Gastrocnemius medialis (tissue), 4 donors: ENCODE measurements around the gene ZNF219. TPM values are rescaled to one million over a fixed set of nuclear protein-coding genes. Genes with fewer than 3 reads are reported as not detected.
A peak's percentile ranks its signal among the peaks of the same experiment; 100 is the strongest.

ENCODE experiments used
- ATAC-seq, 2 donors: fragments of 150-250 bp; one replicate each; pipeline ENCODE4 v1.9.1; 2016
- DNase-seq, 2 donors: peaks; one replicate each; pipeline ENCODE4 v3.0.0-alpha.2; 2019
- H3K27ac ChIP-seq, 4 donors: fragments of 200-600 bp; sonication (generic); 1 replicate in 1 of 4; 2 replicates in 3 of 4; pipeline ENCODE4 v1.5.1; 2016 to 2018; ENCODE audit warnings: mild to moderate bottlenecking in 2 of 4, moderate library complexity in 1 of 4
- H3K27me3 ChIP-seq, 3 donors: fragments of 200-600 bp; sonication (generic) in 2 of 3; 1 replicate in 1 of 3; 2 replicates in 2 of 3; pipeline versions ENCODE4 v1.5.1 to v1.6.0; 2016 to 2019; ENCODE audit warnings: mild to moderate bottlenecking in 1 of 3, moderate library complexity in 1 of 3
- H3K36me3 ChIP-seq, 2 donors: fragments of 200-600 bp; sonication (generic) in 1 of 2; one replicate each; pipeline ENCODE4 v1.5.1; 2017 to 2018
- H3K4me1 ChIP-seq, 2 donors: fragments of 200-600 bp; sonication (generic) in 1 of 2; one replicate each; pipeline ENCODE4 v1.5.1; 2016 to 2017; ENCODE audit warnings: mild to moderate bottlenecking in 2 of 2
- H3K4me3 ChIP-seq, 4 donors: fragments of 200-600 bp; sonication (generic) in 3 of 4; 1 replicate in 1 of 4; 2 replicates in 3 of 4; pipeline ENCODE4 v1.5.1; 2016 to 2019; ENCODE audit warnings: mild to moderate bottlenecking in 2 of 4
- H3K9me3 ChIP-seq, 3 donors: fragments of 200-600 bp; sonication (generic) in 2 of 3; 1 replicate in 1 of 3; 2 replicates in 2 of 3; pipeline ENCODE4 v1.5.1; 2016 to 2019
- POLR2A ChIP-seq, 2 donors: fragments of 450-650 bp; IDR thresholded peaks; one replicate each; pipeline ENCODE4 v1.6.1; 2017; ENCODE audit warnings: antibody characterized with exemption in 2 of 2, mild to moderate bottlenecking in 2 of 2, moderate library complexity in 2 of 2
- in situ Hi-C, 4 donors: fragments of 200-750 bp; cut with MboI; loops; one replicate each; pipeline versions ENCODE4 v1.15.0 to v1.8.0; 2017; ENCODE audit warnings: low sequenced_read_pairs in 4 of 4
- intact Hi-C: fragments of 100-400 bp; cut with DNase I; formaldehyde crosslinking; loops from one replicate; pipeline ENCODE4 v1.15.1; 2023; ENCODE audit warnings: low total_unique reads
- total RNA-seq, 4 donors: library from RNA; depleted of rRNA; stranded (reverse); fragments of >200 nt; gene quantifications; one replicate each; pipeline versions ENCODE4 v1.1.0 to v1.2.3, GENCODE V29; 2016
- TF ChIP-seq, protein P1 (sequence below), 5 experiments: fragments of 450-650 bp in 3 of 5; fragments of 200-600 bp in 2 of 5; sonication (generic) in 2 of 5; IDR thresholded peaks in 4 of 5; conservative IDR thresholded peaks in 1 of 5; 1 replicate in 4 of 5; 2 replicates in 1 of 5; pipeline ENCODE4 v1.5.1; 2016 to 2019; ENCODE audit warnings: antibody characterized with exemption in 5 of 5, mild to moderate bottlenecking in 3 of 5, moderate library complexity in 3 of 5

Gene ZNF219
- total RNA-seq, 4 donors from 2014 or later, result 25.9 to 48.9 (median 43.9) TPM

DNA sequence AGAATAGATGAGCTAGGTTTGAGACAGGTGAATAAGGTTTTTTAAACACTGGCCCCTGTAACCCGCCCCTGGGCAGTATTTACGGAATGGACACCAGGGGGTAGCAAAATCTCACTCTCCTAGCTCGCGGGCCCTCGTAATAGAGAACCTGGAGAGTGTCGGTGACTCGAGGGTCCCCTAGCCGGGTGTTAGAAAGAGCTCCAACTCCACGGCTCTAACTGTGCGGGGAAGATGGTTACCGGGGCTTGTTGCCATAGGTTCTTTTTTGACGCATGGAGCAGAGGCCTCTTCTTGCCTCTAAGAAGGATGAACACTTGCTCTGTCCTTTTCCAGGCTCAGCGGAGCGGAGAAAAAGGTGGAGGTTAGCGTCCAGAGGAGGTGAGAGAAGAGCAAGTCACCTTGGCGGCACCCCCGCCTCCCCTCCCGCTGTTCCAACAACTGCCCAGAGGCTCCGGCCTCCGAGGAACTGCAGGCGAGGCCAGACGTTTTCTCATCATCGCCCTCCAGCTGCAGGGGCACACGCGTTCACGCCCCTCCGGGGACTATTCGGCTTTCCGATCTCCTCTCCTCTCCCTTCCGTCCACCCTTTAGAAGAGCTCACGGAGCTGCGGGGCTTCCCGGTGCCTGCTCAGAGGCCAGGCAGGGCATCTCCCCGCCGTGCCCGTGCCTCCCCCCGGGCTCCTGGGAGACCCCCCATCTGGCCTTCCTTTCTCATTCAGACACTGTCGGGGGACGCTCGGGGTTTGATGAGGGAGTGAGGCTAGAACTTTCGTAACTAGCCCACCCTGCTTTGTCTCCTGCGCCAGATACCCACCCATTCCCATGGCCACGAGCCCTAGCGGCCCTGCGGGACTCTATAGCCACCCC, 29.7 kb downstream of the ZNF219 start:
- peak overlapping the region; percentile 68 to 83 (median 74) for H3K4me3 ChIP-seq
- peak overlapping the region; percentile 84 to 91 (median 88) for H3K27ac ChIP-seq
- in situ Hi-C loops (loop anchor here in 2 of 4 donors (5.0 to 25.0 kb wide), 3 partner anchors 34 to 381 kb away; partner anchors contain the start of genes ANG (in 1 of the 2), RNASE4 (in 1 of the 2) and TMEM253 (in 1 of the 2)), intact Hi-C loops (loop anchor here (1.0 kb wide), 1 partner anchor 24 kb away; no protein-coding TSS in a partner anchor)
- H3K4me1 ChIP-seq, result peaks cover 17 to 30% of the 10 kb centered on the region in 2 donors
- DNase-seq (peak in 1 of 2 donors; percentile 56), ATAC-seq (peak; percentile 49 to 51)
- H3K9me3 ChIP-seq, result no peaks in the 10 kb centered on the region
- TF ChIP-seq, protein P1, sequence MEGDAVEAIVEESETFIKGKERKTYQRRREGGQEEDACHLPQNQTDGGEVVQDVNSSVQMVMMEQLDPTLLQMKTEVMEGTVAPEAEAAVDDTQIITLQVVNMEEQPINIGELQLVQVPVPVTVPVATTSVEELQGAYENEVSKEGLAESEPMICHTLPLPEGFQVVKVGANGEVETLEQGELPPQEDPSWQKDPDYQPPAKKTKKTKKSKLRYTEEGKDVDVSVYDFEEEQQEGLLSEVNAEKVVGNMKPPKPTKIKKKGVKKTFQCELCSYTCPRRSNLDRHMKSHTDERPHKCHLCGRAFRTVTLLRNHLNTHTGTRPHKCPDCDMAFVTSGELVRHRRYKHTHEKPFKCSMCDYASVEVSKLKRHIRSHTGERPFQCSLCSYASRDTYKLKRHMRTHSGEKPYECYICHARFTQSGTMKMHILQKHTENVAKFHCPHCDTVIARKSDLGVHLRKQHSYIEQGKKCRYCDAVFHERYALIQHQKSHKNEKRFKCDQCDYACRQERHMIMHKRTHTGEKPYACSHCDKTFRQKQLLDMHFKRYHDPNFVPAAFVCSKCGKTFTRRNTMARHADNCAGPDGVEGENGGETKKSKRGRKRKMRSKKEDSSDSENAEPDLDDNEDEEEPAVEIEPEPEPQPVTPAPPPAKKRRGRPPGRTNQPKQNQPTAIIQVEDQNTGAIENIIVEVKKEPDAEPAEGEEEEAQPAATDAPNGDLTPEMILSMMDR (IDR thresholded peaks at IDR 0.05 in 4 of 5, conservative IDR thresholded peaks at IDR 0.05 in 1 of 5), result peak; percentile 41 to 74 (median 69)
- no peak for TF ChIP-seq POLR2A (IDR thresholded peaks at IDR 0.05)
- H3K36me3 ChIP-seq, result peaks cover 0 to 3% of the 10 kb centered on the region in 2 donors
- no peaks in the 10 kb centered on the region for H3K27me3 ChIP-seq

DNA sequence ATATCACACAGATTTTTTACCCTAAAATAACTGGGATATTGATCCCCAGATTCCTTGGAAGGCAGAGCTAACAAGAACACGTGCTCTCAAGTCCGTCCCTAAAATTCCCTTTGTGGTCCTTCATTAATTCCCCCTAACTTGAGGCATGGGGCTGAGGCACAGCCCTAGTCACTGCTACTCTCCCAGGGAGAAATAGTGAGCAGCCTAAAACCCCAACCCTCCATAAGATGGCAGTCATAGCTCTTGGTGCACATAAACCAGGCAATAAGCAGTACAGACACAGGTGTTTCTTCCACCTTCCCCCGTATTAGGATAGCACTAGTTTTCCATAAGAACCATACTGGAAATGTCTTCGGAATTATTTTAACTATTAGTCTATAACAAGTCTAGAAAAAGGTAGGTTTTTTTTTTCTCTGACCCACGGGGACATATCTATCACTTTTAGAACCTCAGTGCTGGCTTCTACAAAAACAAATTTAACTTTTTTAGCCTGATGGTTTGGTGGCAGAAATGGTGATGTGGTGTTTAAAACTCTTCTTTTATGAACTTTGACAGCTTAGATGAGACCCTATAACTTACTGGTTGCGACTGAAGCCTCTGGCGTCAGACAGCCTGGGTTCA, 31.5 kb downstream of the ZNF219 start:
- Histone ChIP-seq H3K4me1 (peaks cover 13 to 28% of the 10 kb centered on the region in 2 donors), H3K9me3 (no peaks in the 10 kb centered on the region), H3K27ac (no peak overlapping the region), H3K27me3 (no peaks in the 10 kb centered on the region), H3K4me3 (no peak overlapping the region), H3K36me3 (no peaks in the 10 kb centered on the region)
- no peak for TF ChIP-seq POLR2A (IDR thresholded peaks at IDR 0.05)
- TF ChIP-seq, protein P1 (IDR thresholded peaks at IDR 0.05 in 4 of 5, conservative IDR thresholded peaks at IDR 0.05 in 1 of 5), result no peak
- DNase-seq (no peak), ATAC-seq (no peak)
- in situ Hi-C loops, result loop anchor here in 2 of 4 donors (5.0 to 25.0 kb wide), 3 partner anchors 35 to 380 kb away; partner anchors contain the start of genes ANG (in 1 of the 2), RNASE4 (in 1 of the 2) and TMEM253 (in 1 of the 2)
- intact Hi-C loops, result no loop called here

DNA sequence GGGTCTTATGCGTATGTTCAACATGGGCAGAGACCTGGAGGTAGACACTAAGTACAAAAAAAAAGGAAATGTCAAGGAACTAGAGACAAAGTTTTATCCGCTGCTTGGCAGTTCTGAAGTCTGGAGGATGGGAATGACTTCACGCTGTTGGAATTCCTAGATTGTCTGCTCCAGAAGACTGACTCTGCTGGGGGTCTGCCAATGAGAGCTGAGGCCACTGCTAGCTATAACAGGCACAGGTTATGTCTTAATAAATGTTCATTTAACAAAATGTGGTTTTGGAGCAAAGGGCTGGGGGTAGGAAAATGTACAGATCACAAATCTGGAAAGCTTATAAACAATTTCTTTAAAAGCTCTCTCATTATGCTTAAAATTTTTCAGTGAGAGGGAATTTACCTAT, 35.0 kb downstream of the ZNF219 start:
- Histone ChIP-seq H3K4me3 (no peak overlapping the region), H3K4me1 (peaks cover under 1 to 1% of the 10 kb centered on the region in 2 donors), H3K9me3 (no peaks in the 10 kb centered on the region), H3K36me3 (no peaks in the 10 kb centered on the region), H3K27me3 (no peaks in the 10 kb centered on the region), H3K27ac (no peak overlapping the region)
- in situ Hi-C loops (loop anchor here in 1 of 4 donors (25.0 kb wide), 1 partner anchor 376 kb away; the partner anchor contains the start of genes ANG and RNASE4), intact Hi-C loops (no loop called here)
- DNase-seq, result peak in 1 of 2 donors; percentile 42
- no peak for TF ChIP-seq POLR2A (IDR thresholded peaks at IDR 0.05)
- TF ChIP-seq, protein P1 (IDR thresholded peaks at IDR 0.05 in 4 of 5, conservative IDR thresholded peaks at IDR 0.05 in 1 of 5), result no peak
- ATAC-seq, result peak; percentile 73 to 81

DNA sequence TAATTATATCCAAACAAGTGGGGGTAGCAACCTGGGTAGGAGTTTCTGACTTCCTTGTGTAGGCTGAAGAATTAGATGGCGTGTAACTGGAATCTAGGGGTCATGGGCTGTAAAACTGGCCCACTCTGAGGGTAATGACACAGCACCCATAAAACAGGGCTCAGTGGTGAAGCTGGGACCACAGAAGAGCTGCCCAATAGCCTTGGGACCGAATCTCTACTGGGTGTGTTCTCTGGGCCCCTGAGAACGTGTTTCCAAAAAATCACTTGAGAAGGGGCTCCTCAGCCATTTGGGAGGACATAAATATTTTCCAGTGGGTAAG, 37.1 kb downstream of the ZNF219 start:
- H3K36me3 ChIP-seq, result no peaks in the 10 kb centered on the region
- no peaks in the 10 kb centered on the region for H3K4me1 ChIP-seq
- ATAC-seq (no peak), DNase-seq (no peak)
- H3K4me3 ChIP-seq, result no peak overlapping the region
- H3K9me3 ChIP-seq, result no peaks in the 10 kb centered on the region
- no peak overlapping the region for H3K27ac ChIP-seq
- no peaks in the 10 kb centered on the region for H3K27me3 ChIP-seq
- in situ Hi-C loops (loop anchor here in 1 of 4 donors (25.0 kb wide), 1 partner anchor 374 kb away; the partner anchor contains the start of genes ANG and RNASE4), intact Hi-C loops (no loop called here)
- TF ChIP-seq, protein P1 (IDR thresholded peaks at IDR 0.05 in 4 of 5, conservative IDR thresholded peaks at IDR 0.05 in 1 of 5), result no peak
- no peak for TF ChIP-seq POLR2A (IDR thresholded peaks at IDR 0.05)
